ENCODE measurements around the gene CCBE1.

DNA sequence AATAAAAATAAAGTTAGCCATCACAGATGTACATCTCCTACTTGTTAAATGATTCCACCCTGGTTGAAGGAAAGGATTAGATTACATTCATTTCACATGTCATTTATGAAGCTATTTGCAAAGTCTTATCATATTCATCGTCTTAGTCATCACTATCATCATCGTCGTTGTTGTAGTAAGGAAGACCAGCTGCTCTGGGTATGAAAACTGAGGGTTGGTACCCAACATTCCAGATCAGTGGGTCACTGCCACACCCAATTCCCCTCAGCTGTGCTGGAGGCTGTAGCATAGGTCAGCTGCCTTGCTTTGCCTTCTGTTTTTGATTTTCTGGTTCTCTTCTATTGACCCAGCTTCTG, 20.9 kb upstream of the CCBE1 start:
- TF ChIP-seq, protein P1, sequence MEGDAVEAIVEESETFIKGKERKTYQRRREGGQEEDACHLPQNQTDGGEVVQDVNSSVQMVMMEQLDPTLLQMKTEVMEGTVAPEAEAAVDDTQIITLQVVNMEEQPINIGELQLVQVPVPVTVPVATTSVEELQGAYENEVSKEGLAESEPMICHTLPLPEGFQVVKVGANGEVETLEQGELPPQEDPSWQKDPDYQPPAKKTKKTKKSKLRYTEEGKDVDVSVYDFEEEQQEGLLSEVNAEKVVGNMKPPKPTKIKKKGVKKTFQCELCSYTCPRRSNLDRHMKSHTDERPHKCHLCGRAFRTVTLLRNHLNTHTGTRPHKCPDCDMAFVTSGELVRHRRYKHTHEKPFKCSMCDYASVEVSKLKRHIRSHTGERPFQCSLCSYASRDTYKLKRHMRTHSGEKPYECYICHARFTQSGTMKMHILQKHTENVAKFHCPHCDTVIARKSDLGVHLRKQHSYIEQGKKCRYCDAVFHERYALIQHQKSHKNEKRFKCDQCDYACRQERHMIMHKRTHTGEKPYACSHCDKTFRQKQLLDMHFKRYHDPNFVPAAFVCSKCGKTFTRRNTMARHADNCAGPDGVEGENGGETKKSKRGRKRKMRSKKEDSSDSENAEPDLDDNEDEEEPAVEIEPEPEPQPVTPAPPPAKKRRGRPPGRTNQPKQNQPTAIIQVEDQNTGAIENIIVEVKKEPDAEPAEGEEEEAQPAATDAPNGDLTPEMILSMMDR (IDR thresholded peaks at IDR 0.05), result no peak
- no peak for TF ChIP-seq ZFX (IDR thresholded peaks at IDR 0.05; ENCODE audit: borderline replicate concordance)
